Measurements from ENCODE around the gene MBTPS1.

DNA sequence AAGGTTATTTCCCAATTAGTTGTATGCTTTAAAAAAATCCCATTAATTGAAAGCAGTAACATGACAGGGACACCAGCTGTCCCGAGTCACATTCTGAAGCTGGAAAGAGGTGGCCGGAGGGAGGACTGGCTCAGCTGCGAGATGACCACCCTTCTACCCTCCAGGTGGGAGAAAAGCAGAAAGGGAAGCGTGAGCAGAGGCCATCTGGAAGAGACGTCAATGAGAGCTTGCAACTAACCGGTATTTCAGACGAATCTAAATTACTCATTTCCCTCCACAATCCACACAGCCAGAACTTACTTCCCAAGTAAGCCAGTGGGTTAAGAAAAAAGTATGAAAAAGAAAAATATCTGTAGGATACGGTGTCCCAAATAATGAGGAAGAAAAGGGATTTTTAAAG, 45.6 kb downstream of the MBTPS1 start:
- TF ChIP-seq, protein P1, sequence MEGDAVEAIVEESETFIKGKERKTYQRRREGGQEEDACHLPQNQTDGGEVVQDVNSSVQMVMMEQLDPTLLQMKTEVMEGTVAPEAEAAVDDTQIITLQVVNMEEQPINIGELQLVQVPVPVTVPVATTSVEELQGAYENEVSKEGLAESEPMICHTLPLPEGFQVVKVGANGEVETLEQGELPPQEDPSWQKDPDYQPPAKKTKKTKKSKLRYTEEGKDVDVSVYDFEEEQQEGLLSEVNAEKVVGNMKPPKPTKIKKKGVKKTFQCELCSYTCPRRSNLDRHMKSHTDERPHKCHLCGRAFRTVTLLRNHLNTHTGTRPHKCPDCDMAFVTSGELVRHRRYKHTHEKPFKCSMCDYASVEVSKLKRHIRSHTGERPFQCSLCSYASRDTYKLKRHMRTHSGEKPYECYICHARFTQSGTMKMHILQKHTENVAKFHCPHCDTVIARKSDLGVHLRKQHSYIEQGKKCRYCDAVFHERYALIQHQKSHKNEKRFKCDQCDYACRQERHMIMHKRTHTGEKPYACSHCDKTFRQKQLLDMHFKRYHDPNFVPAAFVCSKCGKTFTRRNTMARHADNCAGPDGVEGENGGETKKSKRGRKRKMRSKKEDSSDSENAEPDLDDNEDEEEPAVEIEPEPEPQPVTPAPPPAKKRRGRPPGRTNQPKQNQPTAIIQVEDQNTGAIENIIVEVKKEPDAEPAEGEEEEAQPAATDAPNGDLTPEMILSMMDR (IDR thresholded peaks at IDR 0.05; ENCODE audit: insufficient read depth, low read length, poor library complexity, severe bottlenecking): no peak
- no peak for TF ChIP-seq EZH2phosphoT487 (conservative IDR thresholded peaks at IDR 0.05; ENCODE audit: low read length)
